AG04449 (cell line): ENCODE results near the gene LPCAT1.

Experiments used
- CTCF ChIA-PET: fragments of 350-600 bp; formaldehyde crosslinking; extraction: SDS; loops from one replicate; lab custom pipeline; 2021; ENCODE audit warnings: antibody characterized with exemption; lab: Yijun Ruan, JAX
- POLR2A ChIA-PET: fragments of 400-600, 350-600 bp; formaldehyde crosslinking; extraction: SDS; loops from one replicate; lab custom pipeline; 2020; ENCODE audit warnings: antibody characterized with exemption, inconsistent platforms; lab: Yijun Ruan, JAX
- DNase-seq: peaks from one replicate; pipeline ENCODE4 v3.0.0-alpha.2; 2010; ENCODE audit warnings: low read depth, low spot score
- H3K4me3 ChIP-seq: 2 replicates; pipeline ENCODE4 v1.5.1; 2011; ENCODE audit warnings: low read depth, mild to moderate bottlenecking, control low read depth, low read length
- CTCF ChIP-seq: IDR thresholded peaks from one replicate; pipeline ENCODE4 v1.5.1; 2011; ENCODE audit warnings: mild to moderate bottlenecking, moderate library complexity, low read length, control low read depth, inconsistent platforms; ENCODE audit not compliant: insufficient read depth; ENCODE audit errors: missing control alignments

Gene LPCAT1

GRCh38 chr5:1443991-1444360 is 79.8 kb downstream of the LPCAT1 start:
- ChIA-PET POLR2A (no interaction called here), CTCF (no interaction called here)
- no peak overlapping the region for H3K4me3 ChIP-seq
- TF ChIP-seq CTCF, result no peak
- no peak for DNase-seq

GRCh38 chr5:1443171-1443570 is 80.6 kb downstream of the LPCAT1 start:
- ChIA-PET POLR2A (no interaction called here), CTCF (no interaction called here)
- no peak for TF ChIP-seq CTCF
- DNase-seq, result no peak
- no peak overlapping the region for H3K4me3 ChIP-seq

- TF ChIP-seq CTCF, result no peak
- no peak overlapping the region for H3K4me3 ChIP-seq
- CTCF ChIA-PET, result no interaction called here
- POLR2A ChIA-PET, result no interaction called here
- DNase-seq, result no peak
These were observed 81.3 kb downstream of the LPCAT1 start for GRCh38 chr5:1442222-1443145.

- ChIA-PET POLR2A (no interaction called here), CTCF (no interaction called here)
- DNase-seq, result no peak
- H3K4me3 ChIP-seq, result no peak overlapping the region
- TF ChIP-seq CTCF, result no peak
These were observed 82.4 kb downstream of the LPCAT1 start for GRCh38 chr5:1441166-1441865.

GRCh38 chr5:1440098-1440493 is 83.7 kb downstream of the LPCAT1 start:
- DNase-seq, result no peak
- CTCF ChIA-PET, result no interaction called here
- H3K4me3 ChIP-seq, result no peak overlapping the region
- POLR2A ChIA-PET, result no interaction called here
- no peak for TF ChIP-seq CTCF

GRCh38 chr5:1439388-1440097 is 84.2 kb downstream of the LPCAT1 start:
- TF ChIP-seq CTCF, result no peak
- H3K4me3 ChIP-seq, result no peak overlapping the region
- ChIA-PET CTCF (no interaction called here), POLR2A (no interaction called here)
- DNase-seq, result no peak
